Measurements from ENCODE around the gene SYNCRIP. TPM values are rescaled to one million over a fixed set of nuclear protein-coding genes. Genes with fewer than 3 reads are reported as not detected.

Gene SYNCRIP
- 41.1 and 44.3 TPM in 2 replicates for total RNA-seq
- polyA plus RNA-seq: 29.2 and 37.7 TPM in 2 replicates
- 113 and 147 TPM in 2 replicates for polyA plus RNA-seq (2012)
- polyA minus RNA-seq (ENCODE audit: low replicate concordance): 8.2 and 8.8 TPM in 2 replicates

GRCh38 chr6:85642774-85643536, at the start of gene SYNCRIP:
SYNCRIP (minus strand) TSS chr6:85642886; CDS start chr6:85641439, 1,447 bp downstream.
- Histone ChIP-seq H2AFZ (ENCODE audit: low read length) (peak within 1 kb of the TSS; percentile 52), H3K9me3 (ENCODE audit: control insufficient read depth, insufficient read depth, low read depth, low read length) (no peaks in the 10 kb centered on the region), H3K27ac (ENCODE audit: insufficient read depth, low read length) (peak within 1 kb of the TSS; percentile 100), H3K4me1 (ENCODE audit: control insufficient read depth, extremely low read depth, insufficient read depth, low read length) (peaks cover 7% of the 10 kb centered on the region), H3K9ac (ENCODE audit: insufficient read depth, low read length) (peak within 1 kb of the TSS; percentile 99), H3K27me3 (ENCODE audit: control insufficient read depth, insufficient read depth, low read length) (no peaks in the 10 kb centered on the region), H3K36me3 (ENCODE audit: control insufficient read depth, insufficient read depth, low read length) (peaks cover 2% of the 10 kb centered on the region), H4K20me1 (ENCODE audit: control insufficient read depth, extremely low read depth, insufficient read depth, low read length) (no peaks in the 10 kb centered on the region), H3K4me2 (ENCODE audit: extremely low read depth, insufficient read depth, low read length) (peak within 1 kb of the TSS; percentile 45), H3K79me2 (ENCODE audit: control insufficient read depth, insufficient read depth, low read length) (peaks cover 50% of the 10 kb centered on the region), H3K4me3 (replicated peaks in 1 of 4; ENCODE audit: control extremely low read depth in 1 of 4, insufficient read depth in 1 of 4, low read depth in 3 of 4, low read length in 4 of 4) (peak within 1 kb of the TSS; percentile 91 to 99 (median 98))
- TF ChIP-seq CTCF (conservative IDR thresholded peaks at IDR 0.05 in 1 of 2, IDR thresholded peaks at IDR 0.05 in 1 of 2; ENCODE audit: low read depth in 1 of 2, low read length in 2 of 2) (no peak), EZH2 (IDR thresholded peaks at IDR 0.05; ENCODE audit: low read length, missing control alignments) (no peak)
- DNase-seq (ENCODE audit: low read depth in 2 of 2): peak; percentile 97 to 98

- no peak overlapping the region for H3K9ac ChIP-seq (ENCODE audit: insufficient read depth, low read length)
- no peaks in the 10 kb centered on the region for H3K27me3 ChIP-seq (ENCODE audit: control insufficient read depth, insufficient read depth, low read length)
- H3K27ac ChIP-seq (ENCODE audit: insufficient read depth, low read length): no peak overlapping the region
- no peak overlapping the region for H2AFZ ChIP-seq (ENCODE audit: low read length)
- H3K36me3 ChIP-seq (ENCODE audit: control insufficient read depth, insufficient read depth, low read length): no peaks in the 10 kb centered on the region
- H3K4me2 ChIP-seq (ENCODE audit: extremely low read depth, insufficient read depth, low read length): no peak overlapping the region
- no peak for TF ChIP-seq CTCF (conservative IDR thresholded peaks at IDR 0.05 in 1 of 2, IDR thresholded peaks at IDR 0.05 in 1 of 2; ENCODE audit: low read depth in 1 of 2, low read length in 2 of 2)
- TF ChIP-seq EZH2 (IDR thresholded peaks at IDR 0.05; ENCODE audit: low read length, missing control alignments): no peak
- DNase-seq (ENCODE audit: low read depth in 2 of 2): no peak
- H4K20me1 ChIP-seq (ENCODE audit: control insufficient read depth, extremely low read depth, insufficient read depth, low read length): no peaks in the 10 kb centered on the region
- no peak overlapping the region for H3K4me3 ChIP-seq (replicated peaks in 1 of 4; ENCODE audit: control extremely low read depth in 1 of 4, insufficient read depth in 1 of 4, low read depth in 3 of 4, low read length in 4 of 4)
- no peaks in the 10 kb centered on the region for H3K9me3 ChIP-seq (ENCODE audit: control insufficient read depth, insufficient read depth, low read depth, low read length)
- no peaks in the 10 kb centered on the region for H3K79me2 ChIP-seq (ENCODE audit: control insufficient read depth, insufficient read depth, low read length)
- H3K4me1 ChIP-seq (ENCODE audit: control insufficient read depth, extremely low read depth, insufficient read depth, low read length): no peaks in the 10 kb centered on the region
Measured at GRCh38 chr6:85691478-85691877, 48.8 kb upstream of the SYNCRIP start.

GRCh38 chr6:85690071-85690470, 47.4 kb upstream of the SYNCRIP start:
- H3K9me3 ChIP-seq (ENCODE audit: control insufficient read depth, insufficient read depth, low read depth, low read length): no peaks in the 10 kb centered on the region
- H3K36me3 ChIP-seq (ENCODE audit: control insufficient read depth, insufficient read depth, low read length): no peaks in the 10 kb centered on the region
- no peak overlapping the region for H3K27ac ChIP-seq (ENCODE audit: insufficient read depth, low read length)
- H2AFZ ChIP-seq (ENCODE audit: low read length): no peak overlapping the region
- TF ChIP-seq CTCF (conservative IDR thresholded peaks at IDR 0.05 in 1 of 2, IDR thresholded peaks at IDR 0.05 in 1 of 2; ENCODE audit: low read depth in 1 of 2, low read length in 2 of 2) (no peak), EZH2 (IDR thresholded peaks at IDR 0.05; ENCODE audit: low read length, missing control alignments) (no peak)
- H3K9ac ChIP-seq (ENCODE audit: insufficient read depth, low read length): no peak overlapping the region
- DNase-seq (ENCODE audit: low read depth in 2 of 2): no peak
- H4K20me1 ChIP-seq (ENCODE audit: control insufficient read depth, extremely low read depth, insufficient read depth, low read length): no peaks in the 10 kb centered on the region
- no peak overlapping the region for H3K4me3 ChIP-seq (replicated peaks in 1 of 4; ENCODE audit: control extremely low read depth in 1 of 4, insufficient read depth in 1 of 4, low read depth in 3 of 4, low read length in 4 of 4)
- no peaks in the 10 kb centered on the region for H3K27me3 ChIP-seq (ENCODE audit: control insufficient read depth, insufficient read depth, low read length)
- H3K79me2 ChIP-seq (ENCODE audit: control insufficient read depth, insufficient read depth, low read length): no peaks in the 10 kb centered on the region
- H3K4me1 ChIP-seq (ENCODE audit: control insufficient read depth, extremely low read depth, insufficient read depth, low read length): no peaks in the 10 kb centered on the region
- no peak overlapping the region for H3K4me2 ChIP-seq (ENCODE audit: extremely low read depth, insufficient read depth, low read length)

Data from fibroblast of lung (primary cell).